ENCODE measurements around the gene UTP14C. TPM values are rescaled to one million over a fixed set of nuclear protein-coding genes. Genes with fewer than 3 reads are reported as not detected.

The UTP14C gene
- total RNA-seq, 1 experiment from 2014 or later: 9.0 TPM

- Histone ChIP-seq H3K4me3 (replicated peaks in 1 of 2; ENCODE audit: low read depth in 1 of 2, low read length in 2 of 2) (no peak overlapping the region), H3K4me1 (ENCODE audit: control insufficient read depth in 1 of 2, insufficient read depth in 2 of 2, low read length in 2 of 2) (peaks cover 0 to 5% of the 10 kb centered on the region in 2 experiments; a peak in 1 of 4 replicates), H3K36me3 (ENCODE audit: control insufficient read depth in 1 of 2, insufficient read depth in 2 of 2, low read length in 2 of 2) (no peaks in the 10 kb centered on the region), H3K27me3 (ENCODE audit: insufficient read depth, low read length) (no peaks in the 10 kb centered on the region), H3K9ac (ENCODE audit: low read length) (no peak overlapping the region), H3K9me3 (ENCODE audit: control insufficient read depth in 1 of 2, insufficient read depth in 1 of 2, low read depth in 1 of 2, low read length in 2 of 2) (no peaks in the 10 kb centered on the region), H3K9me2 (ENCODE audit: insufficient read depth) (no peaks in the 10 kb centered on the region), H2AFZ (ENCODE audit: low read depth, low read length, poor library complexity, severe bottlenecking) (no peak overlapping the region), H4K20me1 (ENCODE audit: insufficient read depth) (no peaks in the 10 kb centered on the region), H3K79me2 (ENCODE audit: insufficient read depth, low read length) (no peaks in the 10 kb centered on the region), H3K27ac (ENCODE audit: low read depth, low read length) (no peak overlapping the region), H3K4me2 (ENCODE audit: low read length) (no peak overlapping the region)
- RAD21 ChIA-PET (ENCODE audit: low non-redundant PET in 1 of 2, low total read pairs in 2 of 2, uncharacterized antibody in 2 of 2, unreplicated experiment in 2 of 2): no interaction called here
- DNase-seq (ENCODE audit: low read depth, low spot score) (no peak), ATAC-seq (no peak)
- CTCF ChIA-PET: interaction anchor here (0.7 kb wide), 1 partner anchor 125 kb away, joined by 3 read pairs; no protein-coding TSS in a partner anchor
- no TSS peak for BruUV-seq (replicated peaks)
- intact Hi-C loops (cut with micrococcal nuclease): loop anchor here (5.0 kb wide), 1 partner anchor 125 kb away; the partner anchor contains the start of gene NEK5
- POLR2A ChIA-PET: no interaction called here
- TF ChIP-seq ELF1 (IDR thresholded peaks at IDR 0.05; ENCODE audit: borderline replicate concordance, low read depth): no peak
These were observed 22.1 kb upstream of the UTP14C start for GRCh38 chr13:52002361-52002760.

DNA sequence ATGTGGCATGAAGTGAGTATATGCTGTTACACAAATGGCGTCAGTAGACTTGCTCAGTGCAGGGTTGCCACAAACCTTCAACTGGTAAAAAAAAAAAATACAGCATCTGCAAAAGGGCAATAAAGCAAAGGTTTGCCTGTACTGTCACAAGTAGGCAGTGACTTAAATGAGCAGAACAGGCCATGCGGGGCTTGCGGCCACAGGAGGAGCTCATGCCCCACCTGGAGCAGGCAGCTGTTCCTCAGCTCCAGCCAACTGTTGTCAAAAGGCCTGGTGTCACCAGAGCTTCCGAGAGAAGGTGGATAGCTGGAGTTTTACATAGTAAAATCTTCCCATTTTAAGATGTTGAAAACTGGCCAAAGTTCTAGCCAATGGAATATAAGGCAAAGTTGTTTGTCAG is 20.9 kb upstream of the UTP14C start:
- Histone ChIP-seq H3K27ac (ENCODE audit: low read depth, low read length) (no peak overlapping the region), H3K4me2 (ENCODE audit: low read length) (no peak overlapping the region), H3K9ac (ENCODE audit: low read length) (no peak overlapping the region), H4K20me1 (ENCODE audit: insufficient read depth) (no peaks in the 10 kb centered on the region), H3K27me3 (ENCODE audit: insufficient read depth, low read length) (no peaks in the 10 kb centered on the region), H3K4me1 (ENCODE audit: control insufficient read depth in 1 of 2, insufficient read depth in 2 of 2, low read length in 2 of 2) (no peaks in the 10 kb centered on the region), H2AFZ (ENCODE audit: low read depth, low read length, poor library complexity, severe bottlenecking) (no peak overlapping the region), H3K36me3 (ENCODE audit: control insufficient read depth in 1 of 2, insufficient read depth in 2 of 2, low read length in 2 of 2) (no peaks in the 10 kb centered on the region), H3K9me3 (ENCODE audit: control insufficient read depth in 1 of 2, insufficient read depth in 1 of 2, low read depth in 1 of 2, low read length in 2 of 2) (no peaks in the 10 kb centered on the region), H3K79me2 (ENCODE audit: insufficient read depth, low read length) (no peaks in the 10 kb centered on the region), H3K9me2 (ENCODE audit: insufficient read depth) (no peaks in the 10 kb centered on the region), H3K4me3 (replicated peaks in 1 of 2; ENCODE audit: low read depth in 1 of 2, low read length in 2 of 2) (no peak overlapping the region)
- ChIA-PET RAD21 (ENCODE audit: low non-redundant PET in 1 of 2, low total read pairs in 2 of 2, uncharacterized antibody in 2 of 2, unreplicated experiment in 2 of 2) (no interaction called here), CTCF (interaction anchor here (1.0 to 2.1 kb wide), 2 partner anchors 124 to 447 kb away, joined by 3 to 8 read pairs; no protein-coding TSS in a partner anchor), POLR2A (no interaction called here)
- intact Hi-C loops (cut with micrococcal nuclease): loop anchor here (5.0 kb wide), 1 partner anchor 124 kb away; the partner anchor contains the start of gene NEK5
- DNase-seq (ENCODE audit: low read depth, low spot score) (no peak), ATAC-seq (no peak)
- BruUV-seq (replicated peaks): no TSS peak
- TF ChIP-seq POLR2A (IDR thresholded peaks at IDR 0.05; ENCODE audit: borderline replicate concordance, extremely low read depth, insufficient read depth, insufficient read length) (no peak), CEBPB (IDR thresholded peaks at IDR 0.05; ENCODE audit: low read depth) (no peak), REST (IDR thresholded peaks at IDR 0.05; ENCODE audit: low read depth) (no peak), YY1 (IDR thresholded peaks at IDR 0.05; ENCODE audit: extremely low read depth, insufficient replicate concordance, low read depth, low read length) (no peak), SIN3A (IDR thresholded peaks at IDR 0.05; ENCODE audit: low read depth) (no peak), EZH2phosphoT487 (IDR thresholded peaks at IDR 0.05; ENCODE audit: borderline replicate concordance) (no peak), CBX3 (IDR thresholded peaks at IDR 0.05; ENCODE audit: low read depth) (no peak), ZNF274 (IDR thresholded peaks at IDR 0.05; ENCODE audit: low read depth, low read length) (no peak), ZFX (IDR thresholded peaks at IDR 0.05) (no peak), SRF (IDR thresholded peaks at IDR 0.05; ENCODE audit: low read depth) (no peak), FOSL1 (IDR thresholded peaks at IDR 0.05; ENCODE audit: low read depth) (no peak), ELF1 (IDR thresholded peaks at IDR 0.05; ENCODE audit: borderline replicate concordance, low read depth) (no peak), JUND (IDR thresholded peaks at IDR 0.05) (no peak)
- TF ChIP-seq, protein P1, sequence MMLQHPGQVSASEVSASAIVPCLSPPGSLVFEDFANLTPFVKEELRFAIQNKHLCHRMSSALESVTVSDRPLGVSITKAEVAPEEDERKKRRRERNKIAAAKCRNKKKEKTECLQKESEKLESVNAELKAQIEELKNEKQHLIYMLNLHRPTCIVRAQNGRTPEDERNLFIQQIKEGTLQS (IDR thresholded peaks at IDR 0.05): no peak
- TF ChIP-seq, protein P2, sequence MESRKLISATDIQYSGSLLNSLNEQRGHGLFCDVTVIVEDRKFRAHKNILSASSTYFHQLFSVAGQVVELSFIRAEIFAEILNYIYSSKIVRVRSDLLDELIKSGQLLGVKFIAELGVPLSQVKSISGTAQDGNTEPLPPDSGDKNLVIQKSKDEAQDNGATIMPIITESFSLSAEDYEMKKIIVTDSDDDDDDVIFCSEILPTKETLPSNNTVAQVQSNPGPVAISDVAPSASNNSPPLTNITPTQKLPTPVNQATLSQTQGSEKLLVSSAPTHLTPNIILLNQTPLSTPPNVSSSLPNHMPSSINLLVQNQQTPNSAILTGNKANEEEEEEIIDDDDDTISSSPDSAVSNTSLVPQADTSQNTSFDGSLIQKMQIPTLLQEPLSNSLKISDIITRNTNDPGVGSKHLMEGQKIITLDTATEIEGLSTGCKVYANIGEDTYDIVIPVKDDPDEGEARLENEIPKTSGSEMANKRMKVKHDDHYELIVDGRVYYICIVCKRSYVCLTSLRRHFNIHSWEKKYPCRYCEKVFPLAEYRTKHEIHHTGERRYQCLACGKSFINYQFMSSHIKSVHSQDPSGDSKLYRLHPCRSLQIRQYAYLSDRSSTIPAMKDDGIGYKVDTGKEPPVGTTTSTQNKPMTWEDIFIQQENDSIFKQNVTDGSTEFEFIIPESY (IDR thresholded peaks at IDR 0.05; ENCODE audit: extremely low read depth, insufficient replicate concordance, low read length): no peak

Data from HCT116 (cell line).